Activated naive CD8-positive, alpha-beta T cell treated with anti-CD3 and anti-CD28 coated beads, Interleukin-2, amount 50 U/mL, for 16 hours (primary cell): ENCODE measurements around the gene SEPTIN8.

ENCODE experiments used
- DNase-seq: peaks from one replicate; pipeline ENCODE4 v3.0.0-alpha.2; 2020; ENCODE audit warnings: low read depth, low spot score

The SEPTIN8 gene

DNA sequence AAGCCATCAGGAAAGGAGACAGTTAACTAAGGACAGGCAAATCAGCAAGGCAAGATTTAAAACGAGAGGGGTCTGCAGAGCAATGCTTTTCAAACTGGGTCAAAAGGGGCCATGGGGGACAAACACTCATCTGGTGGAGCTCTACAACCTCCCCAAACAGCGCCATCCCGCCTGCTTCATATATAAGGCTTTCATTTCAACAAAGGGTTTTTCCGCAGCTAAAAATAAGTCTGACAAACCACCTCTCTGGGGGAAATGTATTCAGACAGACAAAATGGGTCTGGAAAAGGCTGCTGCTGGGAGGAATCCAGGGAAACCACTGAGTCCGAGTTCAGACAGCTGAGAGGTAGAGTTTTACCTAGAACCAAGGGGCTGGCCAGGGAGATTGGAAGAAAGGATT is 8.3 kb upstream of the SEPTIN8 start:
- DNase-seq, result no peak

GRCh38 chr5:132782101-132782500 is 5.1 kb upstream of the SEPTIN8 start:
- DNase-seq, result no peak

- no peak for DNase-seq
Observed at GRCh38 chr5:132781029-132781428, 4.0 kb upstream of the SEPTIN8 start.

DNA sequence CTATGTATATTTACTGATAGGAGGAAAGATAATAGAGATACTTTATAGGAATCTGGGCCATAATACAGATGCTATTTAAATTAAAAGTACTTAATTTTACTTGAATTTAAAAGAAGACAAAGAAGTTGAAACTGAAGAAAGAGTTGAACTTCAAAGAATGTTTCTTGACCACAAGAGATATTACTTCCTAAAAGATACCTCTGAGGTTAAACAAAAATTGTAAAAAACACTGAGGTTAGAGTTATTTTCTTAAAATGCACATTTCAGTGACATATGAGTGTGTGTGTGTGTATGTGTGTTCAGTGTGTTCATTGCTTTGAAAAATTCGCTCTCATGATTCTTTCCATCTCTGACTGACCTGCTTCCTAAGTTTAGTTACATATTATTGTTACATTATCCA is 3.5 kb upstream of the SEPTIN8 start:
- no peak for DNase-seq

GRCh38 chr5:132779961-132780360 is 2.9 kb upstream of the SEPTIN8 start:
- no peak for DNase-seq

- no peak for DNase-seq
Observed at GRCh38 chr5:132778856-132779255, 1.8 kb upstream of the SEPTIN8 start.

- DNase-seq, result no peak
Observed at GRCh38 chr5:132778129-132778528, 1.1 kb upstream of the SEPTIN8 start.

DNA sequence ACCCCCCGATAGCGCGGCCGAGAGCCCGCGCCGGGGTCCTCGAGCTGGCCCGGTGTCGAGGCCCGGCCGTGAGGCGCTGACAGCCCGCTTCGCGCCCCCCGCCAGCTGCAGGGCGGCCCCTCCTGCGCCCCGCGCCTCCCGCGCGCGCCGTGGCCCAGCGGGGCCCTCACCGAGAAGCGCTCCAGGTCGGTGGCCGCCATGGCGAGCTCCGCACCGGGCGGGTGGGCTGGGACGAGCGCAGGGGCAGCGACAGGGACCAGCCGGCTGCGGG is 166 bp downstream of the SEPTIN8 start:
- DNase-seq, result no peak

DNA sequence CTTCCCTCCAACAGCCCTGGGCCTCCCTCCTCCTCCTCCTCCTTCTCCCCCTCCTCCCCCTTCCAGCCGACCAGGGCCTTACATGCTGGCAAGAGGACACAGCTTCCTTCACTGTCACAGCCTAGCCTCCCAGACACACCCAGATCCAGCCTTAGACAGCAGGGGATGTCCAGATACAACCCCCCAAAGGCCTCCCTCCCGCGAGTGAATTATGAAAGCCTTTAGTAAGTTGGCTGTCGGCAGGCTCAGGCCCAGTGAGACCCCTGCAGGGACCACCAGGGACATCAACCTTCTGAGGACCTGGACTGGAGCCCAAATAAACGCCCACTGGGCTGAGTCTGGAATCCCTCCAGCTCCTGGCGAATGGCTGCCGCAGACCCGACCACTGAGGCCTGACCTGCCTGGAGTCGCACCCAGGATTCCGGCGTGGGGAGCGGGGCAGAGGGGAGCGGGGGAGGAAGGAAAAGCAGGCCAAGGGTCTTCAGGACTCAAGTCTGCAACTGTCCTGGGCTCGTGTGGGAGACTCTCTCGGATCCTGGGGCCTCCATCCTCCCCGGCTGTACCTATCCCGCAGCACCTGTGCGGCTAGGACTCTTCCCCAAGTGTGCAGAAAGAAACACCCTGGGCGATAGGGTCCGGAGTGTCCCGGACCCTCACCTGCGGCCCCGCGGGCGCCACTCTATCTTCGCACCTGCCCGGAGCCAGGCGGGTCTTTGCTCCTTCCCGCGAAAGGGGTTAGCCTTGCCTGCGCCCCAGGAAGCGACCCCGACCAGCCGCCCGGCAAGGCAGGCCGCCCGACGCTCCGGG is 705 bp downstream of the SEPTIN8 start:
- DNase-seq, result no peak

GRCh38 chr5:132775476-132775961 is 1.5 kb downstream of the SEPTIN8 start:
- DNase-seq, result no peak

DNA sequence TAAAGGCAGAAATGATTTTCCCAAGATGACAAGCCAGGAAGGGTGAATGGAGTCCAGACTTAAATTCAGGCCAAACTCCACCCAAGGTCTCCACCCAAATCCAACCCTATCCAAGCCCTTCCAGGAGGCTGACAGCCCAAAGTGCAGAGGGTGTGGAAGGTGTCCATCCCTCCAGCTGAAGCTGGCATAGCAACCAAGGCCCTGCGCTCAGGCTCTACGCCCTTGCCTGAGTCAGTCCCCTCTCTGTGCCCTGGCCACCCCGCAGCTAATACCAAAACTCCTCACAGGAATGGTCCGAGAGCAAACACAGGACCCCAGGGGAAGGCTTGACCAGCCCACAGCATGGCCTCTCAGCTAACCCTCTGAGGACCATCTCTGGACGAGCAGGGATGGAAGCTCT is 2.1 kb downstream of the SEPTIN8 start:
- no peak for DNase-seq

DNA sequence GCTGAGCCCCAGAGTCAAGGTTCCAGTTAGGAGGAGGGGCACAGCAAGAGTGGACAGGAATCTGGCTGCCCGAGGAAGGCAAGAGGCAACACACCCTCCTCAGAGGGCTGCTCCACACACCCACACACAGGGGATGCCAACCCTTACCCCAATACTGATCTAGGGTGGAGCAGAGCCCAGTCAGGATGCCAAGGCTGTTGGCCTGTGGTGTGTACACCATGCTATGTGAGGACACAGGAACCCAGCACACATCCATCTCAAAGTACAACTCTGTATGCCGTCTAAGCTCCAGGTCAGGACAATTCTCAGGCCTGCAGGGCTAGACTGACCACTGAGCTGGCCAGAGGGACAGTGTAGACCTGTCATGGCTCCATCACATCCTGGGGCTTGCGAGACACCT is 2.6 kb downstream of the SEPTIN8 start:
- no peak for DNase-seq

DNA sequence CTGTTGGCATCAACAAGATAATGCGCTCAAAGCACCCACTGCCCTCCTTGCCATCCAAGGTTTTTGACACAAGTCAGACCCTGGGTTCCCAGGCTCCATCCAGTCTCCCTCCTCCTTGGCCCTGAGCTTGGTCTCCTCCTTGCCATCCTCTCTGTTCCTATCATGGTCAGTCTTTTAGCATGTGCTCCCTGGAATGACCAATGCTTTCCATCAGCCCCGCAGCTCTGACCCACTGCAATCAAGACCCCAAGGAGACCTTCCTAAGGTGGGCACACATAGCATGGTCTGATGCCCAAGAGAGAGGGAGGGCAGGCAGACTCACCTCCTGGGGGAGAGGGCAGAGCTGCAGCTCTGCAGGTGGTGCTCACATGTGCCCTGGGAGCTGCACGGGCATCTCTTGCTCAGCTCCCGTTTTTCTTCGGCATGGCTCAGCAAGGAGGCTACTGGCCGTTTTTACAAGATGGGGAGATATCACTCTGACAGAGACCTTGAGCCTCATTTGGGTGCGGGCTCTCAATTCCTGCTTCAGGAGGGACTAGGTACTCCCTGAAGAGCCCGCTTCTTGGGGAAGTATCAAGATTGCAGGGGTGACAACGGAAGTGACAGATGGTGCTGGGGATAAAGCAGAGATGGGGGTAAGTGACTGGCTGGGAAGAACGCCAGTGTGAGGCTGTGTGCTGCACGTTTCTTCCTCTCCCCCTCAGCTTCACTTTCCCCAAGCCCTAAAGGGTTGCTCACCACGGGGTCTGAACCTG is 3.3 kb downstream of the SEPTIN8 start:
- no peak for DNase-seq

DNA sequence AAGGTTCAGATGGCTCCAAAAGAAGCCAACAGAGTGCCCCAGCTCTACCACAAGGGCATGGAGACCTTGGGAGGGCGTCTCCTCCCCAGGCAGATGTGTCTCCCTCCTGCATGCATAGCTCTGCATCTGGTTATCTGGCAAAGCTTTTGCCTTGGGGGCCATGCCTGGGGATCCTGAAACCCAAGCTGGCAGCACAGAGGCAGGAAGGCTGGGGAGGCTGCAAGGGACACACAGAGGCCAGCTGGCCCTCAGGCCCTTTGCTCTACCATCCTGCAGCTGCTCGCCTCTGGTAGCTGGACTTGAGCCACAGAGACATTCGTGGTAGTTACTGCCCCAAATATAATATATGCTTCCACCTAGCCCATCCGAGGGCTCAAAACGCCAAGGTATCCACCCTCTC is 3.9 kb downstream of the SEPTIN8 start:
- no peak for DNase-seq

DNA sequence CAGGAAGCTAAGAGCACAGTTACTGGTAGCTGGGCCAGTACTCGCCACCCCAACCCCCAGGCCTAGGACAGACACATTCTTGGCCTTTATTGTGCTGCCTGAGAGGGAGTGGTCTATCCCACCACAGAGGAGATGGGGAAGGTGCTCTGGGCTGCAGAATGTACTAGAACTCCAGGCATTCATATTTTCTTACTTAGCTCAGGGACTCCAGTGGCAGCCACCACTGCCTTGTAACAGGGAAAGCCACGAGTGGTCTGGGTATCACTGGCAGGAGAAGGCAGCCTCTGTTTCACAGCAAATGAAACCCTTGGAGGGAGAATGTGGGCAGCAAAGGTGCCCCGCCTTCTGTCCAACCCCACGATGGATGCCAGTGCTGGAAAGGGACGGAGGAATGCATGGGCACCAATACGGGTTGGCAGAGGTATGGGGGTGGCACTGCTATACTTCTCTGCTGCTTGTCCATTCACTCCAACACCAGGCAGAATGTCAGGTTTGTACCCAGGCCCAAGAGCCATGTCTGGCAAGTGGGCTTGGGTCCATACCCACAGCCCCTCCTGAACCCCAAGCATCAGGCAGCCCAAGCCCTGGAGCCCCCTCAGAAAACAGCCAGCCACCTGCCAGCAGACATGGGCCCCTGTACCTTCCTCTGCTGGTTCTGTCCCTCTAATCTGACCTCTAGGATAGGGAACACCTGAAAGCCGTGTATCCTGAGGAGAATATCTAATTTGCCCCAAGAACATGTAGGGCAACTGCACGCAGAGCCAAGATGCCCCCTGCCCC is 4.6 kb downstream of the SEPTIN8 start:
- no peak for DNase-seq

- no peak for DNase-seq
Observed at GRCh38 chr5:132771503-132771998, 5.5 kb downstream of the SEPTIN8 start.

- no peak for DNase-seq
Observed at GRCh38 chr5:132770476-132771159, 6.4 kb downstream of the SEPTIN8 start.

GRCh38 chr5:132768485-132768868 is 8.6 kb downstream of the SEPTIN8 start:
- DNase-seq, result no peak

DNA sequence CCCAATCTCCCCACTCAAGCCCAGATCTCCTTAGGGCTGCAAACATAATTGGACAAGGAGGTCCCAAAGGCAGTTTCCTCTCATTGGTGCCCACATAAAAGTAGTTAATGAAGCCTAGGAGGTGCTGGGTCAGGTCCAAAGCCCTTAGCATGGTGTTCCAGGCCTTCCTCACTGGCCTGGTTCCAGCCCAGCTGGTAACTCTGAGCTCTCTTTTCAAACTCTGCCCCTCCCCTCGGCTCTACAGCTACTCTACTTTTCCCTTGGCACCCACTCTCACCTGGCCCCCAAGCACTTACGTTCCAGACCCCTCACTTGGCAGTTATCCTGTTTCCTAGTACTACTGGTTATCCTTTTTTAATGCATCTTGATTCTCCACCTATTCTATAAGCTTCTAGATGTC is 9.9 kb downstream of the SEPTIN8 start:
- no peak for DNase-seq

DNA sequence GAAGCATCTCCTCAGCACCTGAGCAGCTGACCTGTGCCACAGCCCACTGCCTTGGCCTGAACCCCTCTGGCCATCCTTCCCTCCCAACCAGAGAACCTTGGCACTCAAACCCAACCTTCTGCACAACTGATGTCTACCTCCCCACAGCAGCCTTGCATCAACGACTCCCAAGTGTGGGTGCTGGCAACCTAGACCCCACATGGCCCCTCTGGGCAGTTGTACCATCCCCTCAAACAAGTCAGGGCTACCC is 10.3 kb downstream of the SEPTIN8 start:
- no peak for DNase-seq

GRCh38 chr5:132766020-132766805 is 10.8 kb downstream of the SEPTIN8 start:
- no peak for DNase-seq
